ENCODE results near the gene ST8SIA1.

Gene ST8SIA1

DNA sequence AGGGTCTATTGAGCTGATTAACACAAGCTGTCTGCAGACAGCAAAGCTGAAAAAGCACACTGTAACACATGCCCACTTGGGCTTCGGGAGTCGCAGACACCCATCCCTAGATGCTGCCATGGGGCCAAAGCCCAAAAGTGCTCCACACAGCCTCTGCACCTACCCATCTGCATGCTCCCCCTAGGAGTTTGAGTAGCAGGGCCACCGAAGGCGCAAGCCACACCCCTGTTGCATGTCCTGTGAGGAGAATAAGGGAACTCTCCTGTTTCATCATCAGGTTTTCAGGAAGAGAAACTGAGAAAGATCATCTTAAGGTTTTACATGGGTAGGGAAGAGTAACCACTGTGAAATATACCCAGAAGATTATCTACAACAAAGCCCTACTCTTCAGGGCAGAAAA is 5.6 kb upstream of the ST8SIA1 start:
- ATAC-seq: no peak
- Mint-ChIP-seq H3K9me3 (peaks cover 7% of the 10 kb centered on the region), H3K27ac (no peak overlapping the region), H3K4me1 (peaks cover 7% of the 10 kb centered on the region), H3K36me3 (no peaks in the 10 kb centered on the region), H3K27me3 (peaks cover 70% of the 10 kb centered on the region), H3K4me3 (no peak overlapping the region)

DNA sequence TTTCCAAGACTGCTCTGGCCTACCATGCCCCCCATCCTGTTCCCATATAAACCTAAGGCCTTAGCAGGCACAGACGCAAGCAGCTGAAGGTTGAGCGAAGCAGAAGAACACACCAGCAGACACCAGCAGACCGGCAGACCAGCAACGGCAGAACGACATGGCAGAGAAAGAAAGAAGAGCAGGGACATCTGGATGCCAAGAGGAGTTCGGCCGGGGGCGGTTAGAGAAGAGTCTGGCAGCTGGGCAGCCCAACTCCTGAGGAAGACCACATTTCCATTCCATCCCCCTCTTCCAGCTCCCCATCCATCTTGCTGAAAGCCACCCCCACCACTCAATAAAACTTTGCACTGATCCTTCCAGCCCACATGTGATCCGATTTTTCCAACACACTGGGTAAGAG is 5.2 kb upstream of the ST8SIA1 start:
- H3K9me3 Mint-ChIP-seq: peaks cover 7% of the 10 kb centered on the region
- H3K27ac Mint-ChIP-seq: no peak overlapping the region
- H3K36me3 Mint-ChIP-seq: no peaks in the 10 kb centered on the region
- ATAC-seq: no peak
- H3K4me3 Mint-ChIP-seq: no peak overlapping the region
- H3K4me1 Mint-ChIP-seq: peaks cover 11% of the 10 kb centered on the region
- peaks cover 74% of the 10 kb centered on the region for H3K27me3 Mint-ChIP-seq

GRCh38 chr12:22335794-22336166 is 1.3 kb upstream of the ST8SIA1 start:
- Mint-ChIP-seq H3K4me1 (peaks cover 18% of the 10 kb centered on the region), H3K4me3 (peak overlapping the region; percentile 88), H3K27me3 (peaks cover 77% of the 10 kb centered on the region), H3K27ac (no peak overlapping the region), H3K9me3 (no peaks in the 10 kb centered on the region), H3K36me3 (no peaks in the 10 kb centered on the region)
- peak; percentile 5 for ATAC-seq

DNA sequence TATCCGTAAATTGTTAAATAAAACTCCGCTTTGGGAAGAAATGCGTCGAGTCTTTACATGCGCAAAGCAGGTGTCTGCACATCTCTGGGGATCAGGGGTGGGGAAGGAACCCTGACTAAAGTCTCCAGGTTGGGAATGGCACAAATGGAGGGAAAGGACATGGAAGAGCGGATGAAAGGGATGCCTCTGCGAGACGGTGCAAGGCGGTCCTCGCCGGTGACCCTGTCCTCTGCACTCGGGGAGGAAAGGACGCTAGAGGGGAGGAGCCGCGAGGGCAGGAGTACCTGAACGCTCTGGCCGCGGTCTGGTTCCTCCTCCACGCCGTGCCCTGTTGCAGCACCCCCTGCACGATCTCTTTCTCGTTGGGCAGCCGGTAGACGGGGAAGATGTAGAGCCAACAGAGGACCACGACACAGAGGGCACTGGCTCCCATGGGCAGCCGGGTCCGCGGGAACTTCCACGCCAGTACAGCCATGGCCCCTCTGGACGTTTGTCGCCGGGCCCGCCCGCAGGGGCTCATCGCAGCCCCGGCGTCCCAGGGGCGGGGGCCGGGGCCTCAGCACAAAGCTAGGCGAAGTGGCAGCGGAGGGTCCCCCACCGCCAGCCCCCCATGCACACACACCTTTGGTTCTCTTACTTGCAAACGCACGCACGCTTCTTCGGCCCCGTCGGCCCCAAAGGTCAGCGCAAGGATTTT is 646 bp downstream of the ST8SIA1 start:
- peak overlapping the region; percentile 60 for H3K4me3 Mint-ChIP-seq
- H3K27ac Mint-ChIP-seq: no peak overlapping the region
- H3K27me3 Mint-ChIP-seq: peaks cover 62% of the 10 kb centered on the region
- H3K9me3 Mint-ChIP-seq: no peaks in the 10 kb centered on the region
- H3K4me1 Mint-ChIP-seq: peaks cover 18% of the 10 kb centered on the region
- H3K36me3 Mint-ChIP-seq: no peaks in the 10 kb centered on the region
- peak; percentile 21 for ATAC-seq

DNA sequence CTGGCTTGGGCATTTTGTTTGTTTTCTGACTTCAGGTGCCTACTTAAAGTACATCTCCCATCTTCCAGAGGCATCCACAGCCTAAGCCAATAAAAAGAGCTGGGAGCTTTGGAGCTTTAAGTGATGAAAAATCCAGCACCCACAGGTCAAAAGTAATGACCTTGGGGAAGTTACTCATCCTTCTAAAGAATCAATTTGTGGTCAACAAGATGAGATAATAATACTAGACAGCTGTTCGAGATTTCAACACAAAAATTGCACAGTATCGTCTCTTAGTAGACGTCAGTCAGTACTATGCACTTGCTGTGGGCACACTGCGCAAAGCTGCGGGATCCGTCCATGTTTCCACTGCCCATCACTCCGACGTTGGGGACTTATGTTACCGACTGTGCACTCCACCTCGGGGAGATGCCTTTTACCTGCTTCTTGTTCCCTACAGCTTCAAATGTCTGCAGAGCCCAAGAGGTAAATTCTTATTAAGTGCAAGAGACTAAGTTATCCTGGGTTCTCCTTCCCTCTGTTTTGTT is 1.3 kb downstream of the ST8SIA1 start:
- no peaks in the 10 kb centered on the region for H3K9me3 Mint-ChIP-seq
- H3K4me3 Mint-ChIP-seq: peak overlapping the region; percentile 60
- H3K36me3 Mint-ChIP-seq: no peaks in the 10 kb centered on the region
- peaks cover 18% of the 10 kb centered on the region for H3K4me1 Mint-ChIP-seq
- peaks cover 55% of the 10 kb centered on the region for H3K27me3 Mint-ChIP-seq
- no peak overlapping the region for H3K27ac Mint-ChIP-seq
- no peak for ATAC-seq

GRCh38 chr12:22332202-22332601 is 2.3 kb downstream of the ST8SIA1 start:
- H3K4me1 Mint-ChIP-seq: peaks cover 18% of the 10 kb centered on the region
- ATAC-seq: no peak
- no peak overlapping the region for H3K4me3 Mint-ChIP-seq
- no peaks in the 10 kb centered on the region for H3K36me3 Mint-ChIP-seq
- H3K27me3 Mint-ChIP-seq: peaks cover 50% of the 10 kb centered on the region
- H3K9me3 Mint-ChIP-seq: no peaks in the 10 kb centered on the region
- H3K27ac Mint-ChIP-seq: no peak overlapping the region

GRCh38 chr12:22329621-22330020 is 4.9 kb downstream of the ST8SIA1 start:
- Mint-ChIP-seq H3K27ac (no peak overlapping the region), H3K27me3 (peaks cover 24% of the 10 kb centered on the region), H3K4me3 (no peak overlapping the region), H3K9me3 (no peaks in the 10 kb centered on the region), H3K36me3 (no peaks in the 10 kb centered on the region), H3K4me1 (peaks cover 7% of the 10 kb centered on the region)
- ATAC-seq: no peak

- Mint-ChIP-seq H3K36me3 (no peaks in the 10 kb centered on the region), H3K27me3 (peaks cover 16% of the 10 kb centered on the region), H3K4me1 (no peaks in the 10 kb centered on the region), H3K27ac (no peak overlapping the region), H3K4me3 (no peak overlapping the region), H3K9me3 (no peaks in the 10 kb centered on the region)
- no peak for ATAC-seq
Observed at GRCh38 chr12:22325218-22325617, 9.3 kb downstream of the ST8SIA1 start.

DNA sequence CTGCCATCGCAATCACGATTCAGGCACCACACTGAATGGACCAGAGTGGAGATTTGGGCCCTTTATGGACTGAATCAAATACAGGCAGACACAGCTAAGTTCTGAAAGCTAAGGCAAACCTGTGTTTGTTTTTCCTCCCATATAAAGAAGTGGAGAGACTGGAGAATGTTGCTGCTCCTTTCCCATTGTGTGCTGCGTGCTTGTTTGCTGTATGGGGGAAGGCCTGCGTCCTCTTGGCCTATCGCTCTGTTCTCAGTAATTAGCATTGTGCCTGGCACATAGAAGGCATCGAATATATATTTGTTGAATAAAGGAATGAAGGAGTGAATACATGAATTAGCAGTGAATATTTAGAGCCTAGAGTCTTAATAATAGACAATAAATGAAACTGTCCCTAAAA is 12.4 kb downstream of the ST8SIA1 start:
- Mint-ChIP-seq H3K36me3 (no peaks in the 10 kb centered on the region), H3K27ac (no peak overlapping the region), H3K4me1 (no peaks in the 10 kb centered on the region), H3K4me3 (no peak overlapping the region), H3K27me3 (peaks cover 16% of the 10 kb centered on the region), H3K9me3 (no peaks in the 10 kb centered on the region)
- no peak for ATAC-seq

DNA sequence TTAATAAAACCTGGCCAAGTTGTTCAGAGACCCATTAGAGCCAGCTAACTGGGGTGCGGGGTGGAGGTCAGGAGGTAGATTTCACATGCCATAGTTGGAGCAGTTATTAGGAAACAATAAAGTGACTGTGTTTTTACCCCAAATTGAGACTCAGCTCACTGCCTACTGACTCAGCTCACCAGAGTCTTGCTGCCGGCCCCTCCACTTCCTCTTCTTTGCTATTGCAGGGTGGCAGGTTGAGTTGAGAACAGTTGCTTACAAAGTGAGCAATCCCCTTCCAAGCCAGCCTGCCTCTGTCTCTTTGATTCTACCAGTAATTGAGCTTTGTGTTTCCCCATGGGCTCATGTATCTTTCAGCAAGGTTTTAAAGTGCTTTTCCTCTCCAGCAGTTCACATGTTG is 12.9 kb downstream of the ST8SIA1 start:
- H3K27ac Mint-ChIP-seq: no peak overlapping the region
- no peak overlapping the region for H3K4me3 Mint-ChIP-seq
- H3K27me3 Mint-ChIP-seq: peaks cover 16% of the 10 kb centered on the region

DNA sequence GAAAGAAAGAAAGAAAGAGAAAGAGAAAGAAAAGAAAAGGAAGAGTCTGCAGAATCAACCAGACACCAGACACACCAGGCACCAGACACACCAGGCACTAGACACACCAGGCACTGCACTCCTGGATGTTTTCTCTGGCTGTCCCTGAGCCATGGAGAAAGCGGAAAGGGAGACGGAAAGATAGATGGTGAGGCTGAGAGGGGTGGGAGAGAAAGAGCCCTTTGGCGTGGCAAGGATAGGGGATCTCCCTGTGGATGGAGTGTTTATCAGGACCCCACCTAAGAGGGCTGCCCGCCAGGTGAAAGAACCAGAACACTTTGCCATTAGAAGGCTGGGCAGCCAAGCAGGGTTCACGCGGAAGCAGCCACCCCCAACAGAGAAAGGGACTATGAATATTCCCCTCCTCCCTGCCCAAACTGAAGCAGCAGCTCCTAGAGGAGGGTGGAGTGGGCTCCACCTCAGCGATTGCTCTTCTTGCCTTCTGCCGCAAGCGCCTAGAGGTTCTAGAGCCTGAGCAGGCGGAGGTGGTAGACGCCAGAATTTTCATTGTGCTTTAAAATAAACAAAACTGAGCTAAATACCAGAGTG is 13.4 kb downstream of the ST8SIA1 start:
- no peak overlapping the region for H3K27ac Mint-ChIP-seq
- no peaks in the 10 kb centered on the region for H3K4me1 Mint-ChIP-seq
- no peak for ATAC-seq
- peaks cover 16% of the 10 kb centered on the region for H3K27me3 Mint-ChIP-seq
- no peaks in the 10 kb centered on the region for H3K36me3 Mint-ChIP-seq
- H3K9me3 Mint-ChIP-seq: no peaks in the 10 kb centered on the region
- H3K4me3 Mint-ChIP-seq: no peak overlapping the region

More for the DNA sequence above, 12.9 kb downstream of the ST8SIA1 start:
- H3K9me3 Mint-ChIP-seq: no peaks in the 10 kb centered on the region
- ATAC-seq: no peak
- no peaks in the 10 kb centered on the region for H3K36me3 Mint-ChIP-seq
- no peaks in the 10 kb centered on the region for H3K4me1 Mint-ChIP-seq

- Mint-ChIP-seq H3K9me3 (no peaks in the 10 kb centered on the region), H3K36me3 (no peaks in the 10 kb centered on the region), H3K4me1 (no peaks in the 10 kb centered on the region), H3K27me3 (peaks cover 16% of the 10 kb centered on the region), H3K27ac (no peak overlapping the region), H3K4me3 (no peak overlapping the region)
- ATAC-seq: no peak
Observed at GRCh38 chr12:22318108-22318737, 16.3 kb downstream of the ST8SIA1 start.

DNA sequence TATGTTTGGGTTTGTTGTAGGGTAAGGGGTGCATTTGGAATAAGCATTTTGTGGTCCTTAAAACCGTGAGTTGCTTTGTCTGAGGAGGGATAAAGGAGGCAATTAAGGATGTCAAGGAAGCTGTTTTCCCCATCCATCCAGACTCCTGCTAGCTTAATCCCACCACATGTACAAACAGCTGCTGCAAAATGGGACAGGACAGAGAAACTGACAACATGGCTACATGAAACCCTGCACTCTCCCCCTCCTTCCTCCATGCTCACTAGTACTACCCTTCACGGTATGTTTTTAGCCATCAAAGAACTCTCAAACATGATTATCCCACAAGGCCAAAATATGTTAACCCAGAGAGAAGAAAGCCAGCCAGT is 20.6 kb downstream of the ST8SIA1 start:
- no peak for ATAC-seq
- Mint-ChIP-seq H3K27ac (no peak overlapping the region), H3K27me3 (peaks cover 7% of the 10 kb centered on the region), H3K4me3 (no peak overlapping the region), H3K4me1 (no peaks in the 10 kb centered on the region), H3K9me3 (no peaks in the 10 kb centered on the region), H3K36me3 (no peaks in the 10 kb centered on the region)

- H3K36me3 Mint-ChIP-seq: no peaks in the 10 kb centered on the region
- no peaks in the 10 kb centered on the region for H3K9me3 Mint-ChIP-seq
- H3K4me3 Mint-ChIP-seq: no peak overlapping the region
- peaks cover 12% of the 10 kb centered on the region for H3K27me3 Mint-ChIP-seq
- ATAC-seq: no peak
- H3K4me1 Mint-ChIP-seq: no peaks in the 10 kb centered on the region
- H3K27ac Mint-ChIP-seq: no peak overlapping the region
Observed at GRCh38 chr12:22313286-22313962, 21.1 kb downstream of the ST8SIA1 start.

DNA sequence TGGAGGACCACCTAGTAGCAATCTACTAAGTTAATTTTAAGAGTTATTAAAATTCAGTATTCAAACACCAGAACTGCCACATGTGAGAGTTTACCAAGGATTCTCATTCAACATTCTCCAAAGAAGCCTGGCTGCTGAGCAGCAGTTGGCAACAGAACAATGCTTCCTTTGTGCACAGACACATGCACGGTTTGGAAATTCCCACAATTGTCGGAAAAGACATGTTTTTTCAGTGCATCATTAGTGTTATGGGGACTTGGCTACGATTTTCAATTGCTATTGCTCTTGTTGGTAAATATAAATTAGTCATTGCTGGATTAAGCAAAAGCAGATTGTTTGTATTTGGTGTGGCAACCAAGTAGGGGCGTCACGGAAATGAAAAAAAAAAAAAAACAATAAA is 22.2 kb downstream of the ST8SIA1 start:
- H3K9me3 Mint-ChIP-seq: no peaks in the 10 kb centered on the region

More for the DNA sequence above, 22.2 kb downstream of the ST8SIA1 start:
- Mint-ChIP-seq H3K4me3 (no peak overlapping the region), H3K27ac (no peak overlapping the region), H3K27me3 (peaks cover 20% of the 10 kb centered on the region), H3K36me3 (no peaks in the 10 kb centered on the region), H3K4me1 (no peaks in the 10 kb centered on the region)
- no peak for ATAC-seq
